Measurements from ENCODE around the gene CD7.

- TF ChIP-seq CTCF (IDR thresholded peaks at IDR 0.05), result no peak
- no peak for TF ChIP-seq POLR2A (IDR thresholded peaks at IDR 0.05)
These were observed 39.5 kb upstream of the CD7 start for GRCh38 chr17:82356845-82357355.

Data from esophagus squamous epithelium (tissue), 4 donors.